SKM-1 treated with dmso at 0.1 percent for 144 hours (cell line): ENCODE results near the gene TRAM2.

Experiments used
- DNase-seq: peaks from one replicate; lab custom pipeline; 2025; ENCODE audit not compliant: unreplicated experiment; lab: John Stamatoyannopoulos, UW

Gene TRAM2

DNA sequence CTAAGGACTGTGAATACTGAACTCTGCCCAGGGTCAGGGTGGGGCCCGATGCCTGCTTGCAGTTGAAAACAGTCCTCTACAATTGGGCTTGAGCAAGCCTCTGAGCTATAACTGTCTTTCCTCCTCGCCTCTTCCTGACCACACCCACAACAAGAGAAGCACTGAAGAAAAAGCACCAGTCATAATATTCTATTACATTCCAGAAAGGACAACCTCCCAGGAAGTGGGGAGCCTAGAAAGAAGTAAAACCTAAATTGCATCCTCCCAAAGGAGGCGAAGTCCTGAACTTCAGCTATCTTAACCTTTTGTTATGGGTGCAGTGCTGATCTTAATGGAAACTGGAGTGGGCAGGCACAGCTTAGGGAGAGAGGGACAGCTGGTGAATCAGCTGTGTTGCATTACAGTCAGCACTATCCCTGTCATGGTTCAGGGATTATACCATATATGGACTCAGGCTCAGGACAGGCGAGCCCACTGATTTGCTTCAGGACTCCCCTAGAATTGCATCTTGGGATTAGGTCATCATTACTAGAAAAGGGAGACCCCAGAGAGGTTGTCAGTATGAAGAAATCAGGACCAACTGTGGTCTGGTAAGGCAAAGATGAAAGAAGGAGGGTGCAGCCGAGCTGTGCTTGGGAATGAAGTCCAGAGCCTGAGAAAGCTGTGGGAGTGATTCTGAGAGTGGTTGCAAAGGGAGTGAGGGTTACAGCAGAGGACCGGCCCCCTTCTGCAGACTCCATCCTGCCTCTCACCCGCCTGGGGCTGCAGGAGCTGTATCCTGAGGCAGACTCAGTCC lies 18.3 kb upstream of the TRAM2 start:
- peak; percentile 49 for DNase-seq

- no peak for DNase-seq
These were observed 17.4 kb upstream of the TRAM2 start for GRCh38 chr6:52594221-52594620.

- no peak for DNase-seq
These were observed 15.0 kb upstream of the TRAM2 start for GRCh38 chr6:52591832-52592231.

- DNase-seq, result no peak
These were observed 13.5 kb upstream of the TRAM2 start for GRCh38 chr6:52590152-52590891.

GRCh38 chr6:52588710-52589091 lies 11.8 kb upstream of the TRAM2 start:
- no peak for DNase-seq

DNA sequence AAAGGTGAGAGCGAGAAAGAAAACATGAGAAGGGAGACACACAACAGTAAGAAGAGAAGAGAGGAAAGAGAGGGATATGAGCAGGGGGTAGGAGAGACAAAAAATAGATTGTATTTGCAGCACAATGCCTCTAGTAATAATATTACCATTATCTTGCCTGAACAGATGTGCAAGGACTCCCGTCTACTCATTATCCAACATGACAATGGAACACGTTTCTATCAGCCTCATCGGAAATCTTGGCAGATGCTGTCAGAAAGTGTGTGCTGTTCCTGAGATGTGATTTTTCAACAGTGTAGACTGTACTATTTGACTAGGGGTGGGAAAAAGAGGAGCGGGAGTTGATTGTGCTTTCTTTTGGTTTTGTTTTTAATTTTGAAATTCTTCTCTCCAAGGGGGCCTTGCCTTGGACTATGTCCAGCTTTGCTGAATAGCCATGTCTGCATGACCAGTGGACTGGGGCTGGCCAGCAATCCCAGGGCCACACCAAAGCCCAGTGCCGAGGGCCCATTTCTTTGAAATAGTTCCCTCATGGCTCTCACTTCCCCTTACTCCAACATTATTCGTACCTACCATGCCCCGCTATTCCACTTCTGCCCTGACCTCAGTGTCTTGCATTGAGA lies 11.3 kb upstream of the TRAM2 start:
- no peak for DNase-seq

- DNase-seq, result no peak
These were observed 10.1 kb upstream of the TRAM2 start for GRCh38 chr6:52587001-52587400.

DNA sequence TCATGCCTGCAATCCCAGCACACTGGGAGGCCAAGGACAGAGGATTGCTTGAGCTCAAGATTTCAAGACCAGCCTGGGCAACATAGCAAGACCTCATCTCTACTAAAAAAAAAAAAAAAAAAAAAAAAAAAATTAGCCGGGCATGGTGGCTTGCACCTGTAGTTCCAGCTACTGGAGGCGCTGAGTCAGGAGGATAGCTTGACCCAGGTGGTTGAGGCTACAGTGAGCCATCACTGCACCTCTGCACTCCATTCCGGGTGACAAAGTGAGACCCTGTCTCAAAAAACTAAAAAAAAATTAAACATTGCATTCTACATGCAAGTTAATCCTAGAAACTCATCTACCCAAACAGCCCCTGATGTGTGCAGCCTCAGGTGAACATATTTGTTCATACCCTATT lies 7.3 kb upstream of the TRAM2 start:
- no peak for DNase-seq

GRCh38 chr6:52582996-52583395 lies 6.1 kb upstream of the TRAM2 start:
- DNase-seq, result no peak

GRCh38 chr6:52582446-52582845 lies 5.6 kb upstream of the TRAM2 start:
- DNase-seq, result no peak

GRCh38 chr6:52580905-52581304 lies 4.0 kb upstream of the TRAM2 start:
- DNase-seq, result no peak

GRCh38 chr6:52579006-52579660 lies 2.3 kb upstream of the TRAM2 start:
- no peak for DNase-seq

DNA sequence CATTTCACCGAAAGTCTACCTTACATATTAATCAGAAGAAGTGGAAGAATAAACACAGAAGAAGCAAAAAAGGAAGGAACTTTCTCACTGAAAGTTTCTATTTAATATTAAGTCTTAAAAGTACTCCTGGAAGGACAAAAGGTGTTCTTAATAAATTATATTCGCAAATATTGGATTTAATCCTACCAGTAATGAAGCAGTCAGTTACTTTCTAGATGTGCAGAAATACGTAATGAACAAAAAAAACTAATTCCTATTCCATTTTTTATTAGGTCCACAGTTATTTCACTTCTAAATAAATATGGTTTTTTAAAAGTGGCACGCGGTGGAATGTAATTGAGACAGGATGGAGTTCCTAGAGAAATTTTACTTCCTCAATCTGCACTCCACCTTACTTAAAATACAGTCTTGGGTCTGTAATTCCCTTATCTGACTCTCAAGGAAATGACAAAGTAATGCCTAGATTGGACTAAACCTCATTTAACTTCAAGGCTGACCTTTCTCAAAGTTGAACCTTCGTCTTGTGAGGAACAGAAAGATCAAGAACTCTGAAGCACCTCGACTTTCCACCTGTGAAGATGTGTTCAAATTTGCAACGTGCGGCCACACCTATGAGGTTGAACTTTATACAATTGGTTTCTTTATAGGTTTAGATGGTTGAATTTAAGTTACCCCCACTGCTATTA lies 1.1 kb upstream of the TRAM2 start:
- DNase-seq, result peak; percentile 61

GRCh38 chr6:52576392-52577021 lies 353 bp downstream of the TRAM2 start:
- peak; percentile 60 for DNase-seq

GRCh38 chr6:52576054-52576391 lies 837 bp downstream of the TRAM2 start:
- no peak for DNase-seq

GRCh38 chr6:52575502-52575892 lies 1.4 kb downstream of the TRAM2 start:
- DNase-seq, result no peak

DNA sequence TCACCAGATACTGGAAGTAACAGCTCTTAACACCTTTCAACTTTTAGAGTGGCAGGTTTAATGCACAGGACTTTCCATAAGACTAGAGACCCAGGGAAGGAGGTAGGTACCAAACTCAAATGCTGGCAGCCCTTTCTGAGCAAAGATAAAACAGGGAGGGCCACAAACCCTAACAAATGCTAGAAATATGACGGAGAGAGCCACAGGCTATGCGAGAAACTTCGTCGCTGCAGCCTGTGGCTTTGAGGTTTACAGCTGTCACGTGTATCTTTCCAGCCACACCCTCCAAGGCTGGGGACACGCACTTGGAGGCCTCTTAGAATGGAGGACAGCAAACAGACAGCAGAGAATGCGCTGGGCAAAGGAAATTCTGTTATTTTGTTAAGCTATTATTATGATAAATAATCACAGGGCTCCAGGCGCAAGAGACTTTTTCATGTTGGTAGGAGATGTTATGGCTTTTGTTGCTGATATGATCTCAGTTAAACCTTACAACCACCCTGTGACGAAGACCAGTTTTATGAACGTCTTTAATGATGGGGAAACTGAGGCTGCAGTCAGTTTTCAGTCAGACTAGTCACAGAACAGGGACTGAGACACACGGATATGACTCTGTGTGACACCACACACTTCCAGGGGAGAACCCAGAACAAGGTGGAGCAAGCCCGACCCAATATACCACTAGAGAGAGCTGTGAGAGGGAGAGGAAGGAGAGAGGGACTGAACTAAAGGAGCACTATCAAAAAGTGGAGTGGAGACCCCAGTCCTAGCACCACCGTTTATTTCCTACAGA lies 2.0 kb downstream of the TRAM2 start:
- DNase-seq, result peak; percentile 29

DNA sequence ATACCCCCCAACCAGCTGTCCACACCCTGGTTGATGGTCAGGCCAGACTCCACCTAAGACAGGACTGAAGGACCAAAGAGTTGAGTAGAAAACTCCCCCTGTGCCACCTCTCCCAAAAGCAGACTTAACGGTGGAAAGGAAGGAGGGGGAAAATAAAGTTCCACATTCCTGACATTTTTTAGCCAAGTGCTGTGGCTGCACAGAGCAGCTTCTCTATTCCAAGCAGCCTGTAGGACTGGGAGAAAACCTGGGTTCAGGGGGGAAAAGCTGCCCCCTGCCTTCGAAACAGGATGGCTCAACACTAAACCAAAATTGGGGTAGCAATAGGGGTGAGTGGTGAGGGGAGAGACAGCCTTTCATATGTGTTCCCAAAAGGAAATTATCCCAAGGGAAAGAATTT lies 3.6 kb downstream of the TRAM2 start:
- no peak for DNase-seq

- no peak for DNase-seq
These were observed 4.3 kb downstream of the TRAM2 start for GRCh38 chr6:52572536-52572935.
